ENCODE measurements around the gene DLGAP5. TPM values are rescaled to one million over a fixed set of nuclear protein-coding genes. Genes with fewer than 3 reads are reported as not detected.

The DLGAP5 gene, protein sequence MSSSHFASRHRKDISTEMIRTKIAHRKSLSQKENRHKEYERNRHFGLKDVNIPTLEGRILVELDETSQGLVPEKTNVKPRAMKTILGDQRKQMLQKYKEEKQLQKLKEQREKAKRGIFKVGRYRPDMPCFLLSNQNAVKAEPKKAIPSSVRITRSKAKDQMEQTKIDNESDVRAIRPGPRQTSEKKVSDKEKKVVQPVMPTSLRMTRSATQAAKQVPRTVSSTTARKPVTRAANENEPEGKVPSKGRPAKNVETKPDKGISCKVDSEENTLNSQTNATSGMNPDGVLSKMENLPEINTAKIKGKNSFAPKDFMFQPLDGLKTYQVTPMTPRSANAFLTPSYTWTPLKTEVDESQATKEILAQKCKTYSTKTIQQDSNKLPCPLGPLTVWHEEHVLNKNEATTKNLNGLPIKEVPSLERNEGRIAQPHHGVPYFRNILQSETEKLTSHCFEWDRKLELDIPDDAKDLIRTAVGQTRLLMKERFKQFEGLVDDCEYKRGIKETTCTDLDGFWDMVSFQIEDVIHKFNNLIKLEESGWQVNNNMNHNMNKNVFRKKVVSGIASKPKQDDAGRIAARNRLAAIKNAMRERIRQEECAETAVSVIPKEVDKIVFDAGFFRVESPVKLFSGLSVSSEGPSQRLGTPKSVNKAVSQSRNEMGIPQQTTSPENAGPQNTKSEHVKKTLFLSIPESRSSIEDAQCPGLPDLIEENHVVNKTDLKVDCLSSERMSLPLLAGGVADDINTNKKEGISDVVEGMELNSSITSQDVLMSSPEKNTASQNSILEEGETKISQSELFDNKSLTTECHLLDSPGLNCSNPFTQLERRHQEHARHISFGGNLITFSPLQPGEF
- total RNA-seq (2014; rRNA removed; shearing (Covaris generic)) = 109 and 144 TPM in 2 replicates

DNA sequence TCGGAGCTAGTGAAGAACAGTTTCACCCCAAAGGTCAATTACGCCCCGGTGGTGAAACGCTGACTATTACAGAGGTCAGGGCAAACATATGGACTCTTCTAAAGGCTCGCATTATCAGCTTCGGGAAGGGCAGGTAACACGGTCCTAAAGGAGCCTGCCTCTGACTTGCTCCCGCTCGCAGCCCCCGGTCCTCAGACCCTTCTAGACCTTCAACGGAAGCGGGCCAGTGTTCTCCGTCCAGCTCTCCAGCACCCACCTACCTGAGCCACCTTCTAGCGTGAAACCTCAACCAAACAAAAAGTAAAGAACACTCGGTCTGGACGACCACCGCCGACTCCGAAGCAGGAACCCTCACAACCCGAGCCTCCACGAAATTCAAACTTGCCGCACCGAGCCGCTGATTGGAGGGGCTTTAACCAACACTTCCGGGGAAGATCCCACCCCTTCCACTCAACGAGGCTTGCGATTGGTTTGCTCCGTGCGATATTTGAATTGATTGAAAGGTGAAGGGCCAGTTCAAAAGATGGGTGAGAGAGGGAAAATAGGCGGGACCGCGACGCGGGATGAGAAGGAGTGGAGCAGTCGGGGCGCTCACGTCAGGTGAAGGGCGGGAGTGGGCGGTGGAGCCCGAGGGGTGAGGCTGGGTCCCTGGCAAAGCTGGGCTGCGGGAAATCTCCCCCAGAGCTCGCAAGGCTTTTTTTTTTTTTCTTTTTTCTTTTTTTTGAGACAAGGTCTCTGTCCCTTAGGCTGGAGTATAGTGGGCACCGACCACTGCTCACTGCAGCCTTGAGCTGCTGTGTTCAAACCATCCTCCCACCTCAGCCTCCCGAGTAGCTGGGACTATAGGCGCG lies at the start of gene DLGAP5:
TSS of gene DLGAP5 (minus strand) at position 383 of the 851 bp plus-strand sequence. CDS start 2,406 bp downstream, outside the sequence.
- DNase-seq (ENCODE audit: low read depth) = peak; percentile 96

DNA sequence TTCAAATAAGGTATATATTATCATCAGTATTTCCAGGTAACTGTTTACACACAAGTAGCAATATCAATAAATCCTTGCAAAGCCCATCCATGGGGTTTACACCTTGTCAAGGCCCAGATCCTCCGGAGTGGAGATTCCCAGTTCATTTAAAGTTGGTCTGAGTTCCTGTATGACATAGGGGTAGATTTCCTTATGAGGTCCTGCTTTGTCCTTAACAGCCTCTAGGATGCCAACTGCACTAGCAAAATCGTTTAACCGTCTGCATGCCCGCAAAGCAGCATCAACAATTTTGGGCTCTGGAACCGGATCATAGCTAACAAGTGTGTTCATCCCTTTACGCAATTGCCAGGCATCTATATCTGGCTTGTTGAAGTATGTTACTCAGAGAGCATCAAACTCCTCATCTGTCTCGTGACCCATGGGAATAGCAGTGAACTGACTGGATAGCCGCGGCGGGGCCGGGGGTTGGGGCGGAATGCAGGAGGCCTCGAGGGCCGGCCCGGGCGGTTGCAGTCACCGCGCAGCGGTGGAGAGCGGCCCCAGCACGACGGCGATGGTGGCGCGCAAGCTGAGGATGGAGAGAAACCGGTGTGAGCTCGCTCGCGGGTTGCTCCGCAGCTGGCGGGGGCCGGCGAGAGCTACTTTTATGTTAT lies 49.3 kb upstream of the DLGAP5 start:
- no peak for DNase-seq (ENCODE audit: low read depth)

DNA sequence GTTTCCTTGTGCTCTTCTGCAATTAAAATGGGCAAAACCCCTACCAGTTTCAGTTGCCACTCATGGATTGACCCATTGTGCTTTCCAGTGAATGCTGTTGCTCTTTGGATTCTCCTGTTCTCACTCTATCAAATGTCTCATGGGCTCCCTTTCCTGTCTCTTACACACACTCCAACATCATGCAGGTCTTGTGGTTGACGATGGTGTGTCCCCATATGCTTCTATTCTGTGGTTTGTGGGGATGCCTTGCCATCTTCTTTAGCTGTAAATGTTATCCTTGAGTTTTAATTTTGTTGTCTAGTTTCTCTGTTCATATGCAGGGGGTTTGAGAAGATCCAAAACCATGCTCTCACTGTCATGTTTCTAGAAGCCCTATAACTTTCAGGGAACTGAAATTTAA lies 47.9 kb upstream of the DLGAP5 start:
- DNase-seq (ENCODE audit: low read depth) = no peak

DNA sequence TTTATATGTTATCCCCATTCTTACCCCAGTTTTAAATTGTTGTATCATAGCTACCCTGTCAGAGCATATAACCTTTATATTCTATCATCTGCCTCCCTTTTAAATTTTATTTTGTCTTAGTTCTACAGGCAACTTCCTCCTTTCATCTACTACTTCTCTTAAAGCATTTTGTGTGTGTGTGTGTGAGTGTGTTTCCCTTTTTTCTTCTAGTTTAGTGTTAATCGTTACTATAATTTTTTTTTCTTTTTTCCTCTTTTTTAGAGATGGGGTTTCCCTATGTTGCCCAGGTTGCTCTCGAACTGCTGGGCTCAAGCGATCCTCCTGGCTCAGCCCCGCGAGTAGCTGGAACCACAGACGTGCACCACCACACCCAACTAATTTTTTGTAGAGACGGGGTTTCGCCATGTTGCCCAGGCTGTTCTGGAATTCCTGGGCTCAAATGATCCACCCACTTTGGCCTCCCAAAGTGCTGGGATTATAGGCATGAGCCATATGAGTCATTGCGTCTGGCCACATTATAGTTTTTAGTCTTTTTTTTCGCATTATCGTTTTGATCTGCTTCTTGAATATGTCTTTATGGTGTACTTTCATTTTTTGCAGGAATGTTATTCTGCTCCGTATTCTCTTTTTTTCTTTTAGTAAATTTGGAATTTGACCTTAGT lies 46.8 kb upstream of the DLGAP5 start:
- peak; percentile 62 for DNase-seq (ENCODE audit: low read depth)

DNA sequence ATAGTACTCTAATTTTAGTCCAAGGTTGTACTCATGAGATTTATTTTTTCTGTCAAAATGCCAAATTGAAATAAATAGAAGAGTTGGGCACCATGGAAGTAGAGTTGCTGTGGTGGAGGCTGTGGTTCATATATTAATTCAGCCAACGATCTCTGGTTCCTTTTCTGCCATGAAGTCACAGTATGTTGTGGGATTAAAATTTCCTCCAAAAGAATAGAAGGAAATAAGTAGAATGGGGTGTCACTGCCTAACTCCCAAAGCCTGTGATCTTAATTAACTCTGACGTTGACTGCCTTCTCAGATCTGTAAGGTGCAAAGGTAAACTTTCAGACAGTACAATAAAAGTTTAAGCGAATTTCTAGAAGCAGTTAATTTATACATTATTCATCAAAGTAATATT lies 42.2 kb upstream of the DLGAP5 start:
- DNase-seq (ENCODE audit: low read depth) = no peak

DNA sequence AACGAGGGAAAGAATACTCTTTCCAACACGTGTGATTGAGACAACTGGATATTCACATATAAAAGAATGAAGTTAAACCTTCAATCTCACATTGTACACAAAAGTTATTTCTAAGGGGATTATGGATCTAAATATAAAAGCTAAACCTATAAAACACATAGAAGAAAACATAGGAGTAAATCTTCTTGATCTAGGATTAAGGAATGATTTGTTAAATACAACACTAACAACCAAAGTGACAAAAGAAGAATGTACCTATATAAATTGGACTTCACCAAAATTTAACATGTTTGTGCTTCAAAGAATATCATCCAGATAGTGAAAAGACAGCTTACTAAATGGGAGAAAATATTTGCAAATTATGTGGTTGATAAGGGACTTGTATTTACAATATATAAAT lies 36.9 kb upstream of the DLGAP5 start:
- no peak for DNase-seq (ENCODE audit: low read depth)

DNA sequence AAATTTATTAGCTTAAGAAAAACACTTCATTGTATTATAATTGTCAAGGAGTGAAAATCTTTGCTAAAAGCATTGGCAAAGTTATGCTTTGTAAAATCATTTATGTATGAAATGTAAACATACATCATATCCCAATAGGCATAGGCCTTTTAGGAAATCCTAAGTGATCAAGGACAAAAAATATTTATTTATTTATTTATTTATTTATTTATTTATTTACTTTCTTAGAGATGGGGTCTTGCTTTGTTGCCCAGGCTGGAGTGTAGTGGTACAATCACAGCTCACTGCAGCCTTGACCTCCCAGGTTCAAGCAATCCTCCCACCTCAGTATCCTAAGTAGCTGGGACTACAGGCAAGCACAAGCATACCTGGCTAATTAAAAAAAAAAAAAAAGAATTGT lies 32.0 kb upstream of the DLGAP5 start:
- DNase-seq (ENCODE audit: low read depth) = no peak

DNA sequence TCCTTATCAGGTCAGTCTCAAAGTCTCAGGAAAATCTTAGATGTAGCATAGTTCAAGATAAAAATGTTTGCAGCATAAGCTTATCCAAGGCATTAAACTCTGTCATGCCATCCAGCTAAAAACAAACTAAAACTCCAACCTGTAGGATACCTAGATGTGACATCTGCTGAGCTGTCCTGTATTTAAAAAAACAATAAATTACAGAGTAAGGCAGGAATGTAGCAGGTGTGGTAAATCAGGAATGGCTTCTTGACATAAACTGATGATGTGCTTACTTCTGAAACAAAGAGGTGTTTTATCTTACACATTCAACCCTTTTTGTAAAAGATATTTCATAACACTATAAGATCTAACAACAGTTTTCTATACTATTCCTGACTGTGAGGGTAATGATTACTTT lies 30.6 kb upstream of the DLGAP5 start:
- no peak for DNase-seq (ENCODE audit: low read depth)

DNA sequence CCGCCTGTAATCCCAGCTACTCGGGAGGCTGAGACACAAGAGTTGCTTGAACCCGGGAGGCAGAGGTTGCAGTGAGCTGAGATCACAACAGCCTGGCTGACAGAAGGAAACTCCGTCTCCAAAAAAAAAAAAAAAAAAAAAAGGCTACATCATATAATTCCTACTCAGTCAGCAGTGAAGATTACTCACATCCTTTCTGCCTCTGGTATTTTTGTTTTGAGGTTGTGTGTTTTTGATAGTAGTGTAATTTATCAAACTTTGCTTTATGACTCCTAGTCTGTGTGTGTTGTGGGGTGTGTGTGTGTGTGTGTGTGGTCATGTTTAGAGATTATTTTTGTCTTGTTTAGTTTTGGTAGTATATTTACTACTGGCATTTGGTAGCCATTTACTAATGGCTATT lies 29.8 kb upstream of the DLGAP5 start:
- peak; percentile 49 for DNase-seq (ENCODE audit: low read depth)

DNA sequence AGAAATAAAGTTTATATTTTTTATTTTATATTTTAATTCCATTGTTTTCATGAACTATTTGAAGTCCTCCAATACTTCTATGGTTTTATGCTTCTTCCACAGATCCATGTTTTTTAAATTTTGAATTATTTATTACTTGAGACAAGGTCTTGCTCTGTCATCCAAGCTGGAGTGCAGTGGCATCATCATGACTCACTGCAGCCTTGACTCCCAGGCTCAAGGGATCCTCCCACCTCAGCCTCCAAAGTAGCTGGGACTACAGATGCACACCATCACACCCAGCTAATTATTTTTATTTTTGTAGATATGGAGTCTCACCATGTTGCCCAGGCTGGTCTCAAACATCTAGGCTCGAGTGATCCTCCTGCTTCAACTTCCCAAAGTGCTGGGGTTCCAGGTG lies 28.8 kb upstream of the DLGAP5 start:
- DNase-seq (ENCODE audit: low read depth) = peak; percentile 16

DNA sequence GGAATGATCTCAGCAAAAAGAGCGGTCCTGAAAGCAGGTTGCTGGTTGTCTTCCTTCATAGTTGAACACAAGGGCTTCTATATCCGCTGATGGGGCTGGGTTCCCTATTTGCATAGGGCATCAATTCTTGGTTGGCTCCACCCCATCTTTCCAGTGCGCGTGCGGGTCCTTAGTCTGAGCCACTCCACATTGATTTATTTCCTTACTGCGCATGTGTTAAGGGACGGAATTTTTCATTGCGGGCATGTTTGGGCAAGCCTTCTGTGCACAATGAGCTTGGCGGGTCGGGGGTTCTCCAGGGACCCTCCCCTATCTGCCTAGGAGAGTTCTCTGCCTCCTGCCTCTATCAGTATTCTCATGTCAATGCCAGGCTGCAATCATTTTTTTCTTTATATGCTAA lies 21.2 kb upstream of the DLGAP5 start:
- DNase-seq (ENCODE audit: low read depth) = peak; percentile 81

DNA sequence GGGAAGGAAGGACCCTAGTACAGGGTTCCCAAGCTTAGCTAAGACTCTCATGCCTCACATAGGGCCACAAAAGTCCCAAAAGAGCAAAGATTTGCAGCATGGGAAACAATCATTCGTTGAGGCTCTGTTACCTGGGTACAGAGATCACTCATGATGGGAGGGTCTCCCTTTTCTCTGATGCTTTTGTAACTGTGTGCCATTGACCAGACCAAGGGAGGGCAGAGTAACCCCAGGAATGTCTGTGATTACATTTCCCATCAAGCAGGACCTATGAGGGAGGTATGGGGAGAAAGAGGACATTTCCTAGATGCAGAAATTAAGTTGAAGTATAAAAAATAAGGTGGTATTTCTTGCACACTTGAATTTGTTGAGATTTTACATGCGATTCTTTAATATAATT lies 16.4 kb upstream of the DLGAP5 start:
- no peak for DNase-seq (ENCODE audit: low read depth)

DNA sequence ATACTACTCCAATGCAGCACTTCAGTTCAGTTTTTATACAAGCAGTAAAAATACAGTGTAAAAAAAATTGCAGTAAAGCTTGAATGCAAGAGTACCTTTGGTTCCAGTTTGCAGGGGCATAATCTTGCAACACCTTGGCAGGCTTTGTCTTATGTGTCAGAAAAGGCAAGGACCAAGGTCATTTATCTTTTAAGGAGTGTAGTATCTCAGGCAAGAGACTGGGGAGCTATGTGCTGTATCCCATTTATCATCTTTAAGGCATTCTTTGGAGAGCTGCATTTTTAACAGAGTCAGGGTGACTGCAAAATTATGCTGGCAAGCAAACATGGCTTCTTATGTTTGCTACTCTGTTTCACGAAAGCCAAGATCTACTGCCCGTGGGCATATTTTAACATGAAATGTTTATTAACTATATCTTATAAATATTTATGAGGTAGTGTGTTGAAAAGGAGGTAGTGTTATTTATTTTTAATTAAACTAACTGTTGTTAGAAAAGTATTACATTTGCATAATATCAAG lies 14.8 kb upstream of the DLGAP5 start:
- DNase-seq (ENCODE audit: low read depth) = no peak

DNA sequence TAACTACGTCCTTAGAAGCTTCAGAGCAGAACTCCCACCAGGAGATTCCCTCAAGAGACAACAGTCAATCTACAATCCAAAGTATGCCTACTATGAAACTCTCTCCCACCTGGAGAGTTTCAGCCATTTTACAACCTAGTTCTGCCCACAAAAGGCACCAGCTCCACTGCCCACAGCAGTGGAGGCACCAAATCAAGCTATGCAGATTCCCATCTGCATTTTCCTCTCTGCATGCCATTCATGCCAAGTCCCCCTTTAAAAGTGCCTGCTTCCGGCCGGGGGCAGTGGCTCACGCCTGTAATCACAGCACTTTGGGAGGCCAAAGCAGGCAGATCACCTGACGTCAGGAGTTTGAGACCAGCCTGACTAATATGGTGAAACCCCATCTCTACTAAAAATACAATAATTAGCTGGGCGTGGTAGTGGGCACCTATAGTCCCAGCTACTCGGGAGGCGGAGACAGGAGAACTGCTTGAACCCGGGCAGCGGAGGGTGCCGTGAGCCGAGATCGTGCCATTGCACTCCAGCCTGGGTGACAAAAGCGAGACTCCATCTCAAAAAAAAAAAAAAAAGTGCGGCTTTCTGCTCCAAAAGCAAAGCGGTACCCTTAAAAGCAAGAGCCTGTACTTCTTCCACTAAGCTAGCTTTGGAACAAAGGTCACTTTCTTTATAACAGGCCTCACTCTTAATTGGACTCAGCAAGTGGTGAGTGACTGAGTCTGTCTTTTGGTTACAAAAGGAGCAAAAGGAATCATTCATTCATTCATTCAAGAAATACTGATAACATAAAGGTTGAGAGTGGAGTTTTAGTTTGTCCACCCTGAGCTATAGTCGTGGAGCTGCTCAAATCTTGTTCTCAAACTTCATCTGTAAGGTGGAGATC lies 10.1 kb upstream of the DLGAP5 start:
- DNase-seq (ENCODE audit: low read depth) = no peak

DNA sequence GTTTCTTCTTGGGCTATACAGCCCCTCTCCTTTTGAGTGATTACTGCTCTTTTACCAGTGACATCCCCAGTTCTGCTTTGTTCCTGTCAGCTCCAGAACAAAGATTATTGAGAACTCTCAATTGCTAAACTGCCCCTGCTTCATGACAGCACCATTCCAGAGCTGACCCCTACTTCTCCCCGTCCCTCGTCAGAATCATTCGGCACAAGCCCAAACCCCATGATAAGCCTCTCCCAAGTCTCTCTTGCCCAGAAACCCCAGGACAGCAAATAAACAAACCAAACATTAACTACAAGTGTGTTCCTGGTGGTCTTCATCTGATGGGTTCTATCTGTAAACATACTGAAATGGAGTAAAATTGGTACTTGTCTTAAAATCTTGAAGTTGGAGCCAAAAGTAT lies 9.3 kb upstream of the DLGAP5 start:
- DNase-seq (ENCODE audit: low read depth) = no peak

DNA sequence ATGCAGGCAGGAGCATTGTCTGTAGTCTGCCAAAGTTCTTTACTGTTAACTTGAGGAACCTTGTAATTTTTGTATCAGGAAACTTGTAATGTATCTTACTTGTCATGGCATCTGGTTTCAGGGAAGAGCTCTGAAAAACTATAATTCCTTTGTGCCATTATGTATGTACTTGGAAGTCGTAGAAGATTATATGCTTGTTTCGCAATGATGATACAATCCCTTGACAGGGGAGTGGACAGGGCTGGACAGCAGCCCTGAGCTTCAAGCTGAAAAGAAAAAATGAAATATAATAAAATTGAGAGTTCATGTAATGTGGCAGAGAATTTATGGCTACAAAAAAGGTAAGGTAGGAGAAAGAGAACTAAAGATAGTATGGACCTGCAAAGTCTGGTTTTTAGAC lies 7.4 kb upstream of the DLGAP5 start:
- no peak for DNase-seq (ENCODE audit: low read depth)

DNA sequence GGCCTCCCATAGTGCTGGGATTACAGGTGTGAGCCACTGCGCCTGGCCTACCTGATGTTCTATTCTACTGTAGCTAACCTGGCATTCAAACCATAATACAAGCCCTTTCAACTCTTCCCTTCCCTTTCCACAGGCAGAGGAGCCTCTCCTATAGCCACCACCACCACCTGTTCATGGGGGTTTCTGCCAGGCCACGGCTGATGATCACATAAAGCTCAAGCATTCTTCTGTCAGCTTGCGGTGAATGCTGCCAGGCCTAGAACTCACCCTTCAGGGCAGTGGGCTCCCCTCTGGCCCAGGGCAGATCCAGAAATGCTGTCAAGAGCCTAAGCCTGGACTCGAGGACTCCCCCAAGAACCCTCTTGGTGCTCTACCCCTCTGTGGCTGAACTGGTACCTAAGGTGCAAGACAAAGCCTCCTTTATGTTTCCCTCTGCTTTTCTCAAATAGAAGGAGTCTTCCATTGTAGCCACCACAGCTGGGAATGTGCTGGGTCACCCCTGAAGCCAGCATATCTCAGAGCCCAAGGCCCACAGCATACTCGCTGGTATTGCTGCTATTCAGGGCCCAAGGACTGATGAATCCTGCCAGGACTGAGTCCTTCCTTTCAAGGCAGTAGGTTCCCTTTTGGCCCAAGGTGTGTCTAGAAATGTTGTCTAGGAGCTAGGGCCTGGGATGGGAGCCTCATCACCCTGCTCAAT lies 3.4 kb upstream of the DLGAP5 start:
- no peak for DNase-seq (ENCODE audit: low read depth)

DNA sequence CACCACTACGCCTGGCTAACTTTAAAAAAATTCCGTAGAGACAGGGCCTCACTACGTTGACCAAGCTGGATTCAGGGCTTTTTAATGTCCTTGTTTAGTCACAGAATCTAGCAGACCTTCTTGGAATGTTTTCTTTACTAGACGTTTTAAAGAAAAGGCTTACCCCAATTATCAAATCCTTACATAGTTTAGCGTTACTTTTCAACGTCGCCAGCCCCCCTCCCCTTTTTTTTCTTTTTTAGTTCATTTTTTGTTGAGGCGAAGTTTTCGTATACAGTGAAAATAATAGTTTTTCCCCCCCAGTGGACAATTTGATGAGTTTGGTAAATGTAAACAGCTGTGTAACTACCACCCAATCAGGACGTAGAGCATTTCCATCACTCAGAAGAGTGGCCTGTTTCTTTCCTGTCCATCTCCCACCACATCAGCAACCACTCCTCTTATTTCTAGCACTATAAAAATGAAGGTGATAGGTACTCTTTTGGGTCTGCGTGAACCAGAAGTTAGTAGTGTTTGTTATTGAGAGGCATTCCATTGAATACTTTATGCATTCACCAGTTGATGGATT lies 753 bp upstream of the DLGAP5 start:
- peak; percentile 4 for DNase-seq (ENCODE audit: low read depth)

DNA sequence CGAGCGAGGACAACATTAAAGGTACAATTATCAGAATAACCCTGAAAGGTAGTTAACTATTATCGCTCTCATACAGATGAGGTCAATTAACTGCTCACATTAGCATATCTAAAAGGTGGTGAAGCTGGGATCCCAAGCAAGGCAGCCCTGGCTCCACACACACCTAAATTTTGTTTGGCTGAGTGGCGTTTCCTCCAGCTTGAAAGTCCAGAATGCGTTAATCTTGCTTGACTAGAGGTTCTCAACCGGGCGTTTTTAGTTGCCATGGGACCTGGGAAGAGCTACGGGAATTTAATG lies 531 bp downstream of the DLGAP5 start:
- DNase-seq (ENCODE audit: low read depth) = no peak
